Measurements from ENCODE around the gene KDM4B.

The KDM4B gene

GRCh38 chr19:5041913-5042187 is 72.9 kb downstream of the KDM4B start:
- DNase-seq (ENCODE audit: low spot score): no peak
- no peak for TF ChIP-seq CTCF (IDR thresholded peaks at IDR 0.05)

DNA sequence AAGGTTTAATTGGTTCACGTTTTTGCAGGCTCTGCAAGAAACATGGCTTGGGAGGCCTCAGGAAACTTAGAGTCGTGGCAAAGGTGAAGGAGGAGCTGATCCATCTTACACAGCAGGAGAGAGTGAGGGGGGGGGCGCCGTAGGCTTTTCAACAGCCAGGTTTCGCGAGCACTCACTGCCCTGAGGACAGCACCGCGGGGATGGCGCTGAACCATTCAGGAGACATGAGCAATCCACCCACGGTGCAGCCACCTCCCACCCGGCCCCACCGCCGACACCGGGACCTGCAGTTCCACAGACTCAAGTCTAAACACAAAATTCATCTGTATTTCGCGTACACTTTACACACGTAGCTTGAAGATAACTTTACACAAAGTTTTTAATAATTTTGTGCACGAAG is 73.6 kb downstream of the KDM4B start:
- H3K4me3 ChIP-seq: no peak overlapping the region
- H3K27ac ChIP-seq: no peak overlapping the region
- DNase-seq (ENCODE audit: low spot score): no peak
- no peak for TF ChIP-seq CTCF (IDR thresholded peaks at IDR 0.05)

More at GRCh38 chr19:5041913-5042187, 72.9 kb downstream of the KDM4B start:
- Histone ChIP-seq H3K4me3 (no peak overlapping the region), H3K27ac (no peak overlapping the region)

GRCh38 chr19:5045029-5045428 is 76.1 kb downstream of the KDM4B start:
- no peak overlapping the region for H3K27ac ChIP-seq
- no peak overlapping the region for H3K4me3 ChIP-seq
- no peak for TF ChIP-seq CTCF (IDR thresholded peaks at IDR 0.05)
- no peak for DNase-seq (ENCODE audit: low spot score)

DNA sequence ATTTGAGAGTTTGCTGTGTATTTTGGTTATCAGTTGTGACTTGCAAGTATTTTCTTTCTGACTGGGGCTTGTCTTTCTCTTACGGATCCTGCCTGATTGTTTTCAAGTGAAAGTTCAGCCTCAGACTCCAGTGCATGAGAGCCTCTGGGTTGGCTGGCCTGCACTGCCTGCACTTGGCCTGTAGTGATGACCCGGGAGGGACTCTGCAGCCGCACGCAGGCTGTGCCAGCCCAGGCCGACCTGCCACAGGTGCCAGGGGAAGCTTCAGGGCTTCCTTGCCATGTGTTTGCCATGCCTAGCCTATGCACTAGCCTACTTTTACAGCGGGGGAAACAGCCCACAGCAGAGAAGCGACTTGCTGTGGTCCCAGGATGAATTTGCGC is 77.0 kb downstream of the KDM4B start:
- Histone ChIP-seq H3K27ac (peak overlapping the region; percentile 61 to 81), H3K4me3 (no peak overlapping the region)
- no peak for TF ChIP-seq CTCF (IDR thresholded peaks at IDR 0.05)
- DNase-seq (ENCODE audit: low spot score): no peak

- no peak for TF ChIP-seq CTCF (IDR thresholded peaks at IDR 0.05)
- H3K4me3 ChIP-seq: no peak overlapping the region
- H3K27ac ChIP-seq: peak overlapping the region; percentile 61 to 81
- DNase-seq (ENCODE audit: low spot score): no peak
Measured at GRCh38 chr19:5046339-5047039, 77.6 kb downstream of the KDM4B start.

- DNase-seq (ENCODE audit: low spot score): no peak
- no peak for TF ChIP-seq CTCF (IDR thresholded peaks at IDR 0.05)
- no peak overlapping the region for H3K4me3 ChIP-seq
- peak overlapping the region; percentile 61 to 81 for H3K27ac ChIP-seq
Measured at GRCh38 chr19:5047251-5047935, 78.5 kb downstream of the KDM4B start.

- Histone ChIP-seq H3K27ac (peak overlapping the region; percentile 27 to 81), H3K4me3 (peak overlapping the region; percentile 60)
- peak; percentile 87 for DNase-seq (ENCODE audit: low spot score)
- peak; percentile 100 for TF ChIP-seq CTCF (IDR thresholded peaks at IDR 0.05)
Measured at GRCh38 chr19:5048091-5048726, 79.3 kb downstream of the KDM4B start.
